NCI-H128 (cell line): Measurements from ENCODE around the gene NCKAP5.

ENCODE experiments used
- DNase-seq: peaks from one replicate; lab custom pipeline; 2025; ENCODE audit not compliant: unreplicated experiment; lab: John Stamatoyannopoulos, UW

The NCKAP5 gene

GRCh38 chr2:133303150-133303549 is 265.1 kb downstream of the NCKAP5 start:
- DNase-seq: no peak

- no peak for DNase-seq
Observed at GRCh38 chr2:133296401-133296800, 271.9 kb downstream of the NCKAP5 start.

GRCh38 chr2:133293544-133294353 is 274.5 kb downstream of the NCKAP5 start:
- no peak for DNase-seq

DNA sequence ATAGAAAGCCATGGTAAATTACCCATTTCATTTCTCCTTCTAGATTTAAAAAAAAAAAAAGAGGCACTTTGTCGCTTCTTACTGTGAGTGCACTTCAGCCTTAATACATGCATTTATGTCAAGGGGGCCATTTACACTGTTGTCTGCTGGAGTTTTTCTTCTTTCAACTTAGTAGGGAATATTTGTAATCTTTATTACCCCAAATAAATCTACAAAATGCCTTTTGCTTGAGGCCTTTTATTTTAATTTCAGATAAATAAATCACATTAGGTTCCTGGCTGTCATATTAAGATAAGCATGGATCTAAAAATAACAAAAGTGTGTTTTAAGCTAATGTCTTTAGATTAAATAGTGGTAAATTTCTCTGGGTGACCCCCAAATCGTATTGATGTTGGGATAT is 276.0 kb downstream of the NCKAP5 start:
- DNase-seq: no peak

- no peak for DNase-seq
Observed at GRCh38 chr2:133287709-133288108, 280.6 kb downstream of the NCKAP5 start.

DNA sequence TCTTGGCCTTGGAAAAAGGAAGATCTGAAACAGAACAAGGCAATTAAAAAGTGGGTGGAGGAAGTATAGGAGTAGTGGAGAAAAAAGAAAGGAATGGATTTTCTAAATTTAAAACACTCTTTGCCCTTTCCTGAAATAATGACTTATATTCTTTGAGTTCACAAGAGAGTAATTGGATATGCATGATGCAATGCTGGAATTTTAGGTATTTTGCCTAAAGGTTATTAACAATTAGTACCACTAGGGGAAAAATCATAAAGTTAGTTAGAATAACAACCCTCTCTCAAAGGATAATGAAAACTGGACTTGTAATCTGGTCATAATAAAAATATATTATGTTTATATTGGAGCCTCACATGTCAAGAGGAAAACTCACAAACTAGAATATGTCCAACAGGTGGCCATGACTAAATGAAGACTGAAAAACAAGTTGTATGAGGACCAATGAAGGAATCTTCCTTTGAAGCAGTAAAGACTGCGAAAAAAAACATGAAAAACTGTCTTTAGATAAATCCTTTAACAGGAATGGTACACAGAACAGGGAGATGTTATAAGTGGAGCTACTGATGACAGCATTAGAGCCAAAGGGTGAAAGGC is 281.8 kb downstream of the NCKAP5 start:
- no peak for DNase-seq

DNA sequence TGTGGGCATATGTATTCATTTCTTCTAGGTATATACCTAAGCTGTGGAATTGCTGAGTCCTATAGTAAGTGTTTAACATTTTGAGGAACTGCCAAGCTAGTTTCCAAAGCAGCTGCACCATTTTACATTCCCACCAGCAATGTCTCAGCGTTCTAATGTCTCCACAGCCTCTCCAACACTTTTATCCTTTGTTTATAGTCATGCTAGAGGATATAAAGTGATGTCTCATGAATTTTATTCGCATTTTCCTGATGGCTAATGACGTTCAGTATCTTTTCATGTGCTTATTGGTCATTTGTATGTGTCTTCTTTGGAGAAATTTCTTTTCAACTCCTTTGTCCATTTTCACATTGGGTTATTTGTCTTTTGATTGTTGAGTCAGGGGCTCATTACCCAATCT is 295.2 kb downstream of the NCKAP5 start:
- no peak for DNase-seq

- no peak for DNase-seq
Observed at GRCh38 chr2:133271105-133271504, 297.2 kb downstream of the NCKAP5 start.

GRCh38 chr2:133270550-133270949 is 297.7 kb downstream of the NCKAP5 start:
- no peak for DNase-seq

GRCh38 chr2:133266926-133267590 is 301.2 kb downstream of the NCKAP5 start:
- DNase-seq: no peak

DNA sequence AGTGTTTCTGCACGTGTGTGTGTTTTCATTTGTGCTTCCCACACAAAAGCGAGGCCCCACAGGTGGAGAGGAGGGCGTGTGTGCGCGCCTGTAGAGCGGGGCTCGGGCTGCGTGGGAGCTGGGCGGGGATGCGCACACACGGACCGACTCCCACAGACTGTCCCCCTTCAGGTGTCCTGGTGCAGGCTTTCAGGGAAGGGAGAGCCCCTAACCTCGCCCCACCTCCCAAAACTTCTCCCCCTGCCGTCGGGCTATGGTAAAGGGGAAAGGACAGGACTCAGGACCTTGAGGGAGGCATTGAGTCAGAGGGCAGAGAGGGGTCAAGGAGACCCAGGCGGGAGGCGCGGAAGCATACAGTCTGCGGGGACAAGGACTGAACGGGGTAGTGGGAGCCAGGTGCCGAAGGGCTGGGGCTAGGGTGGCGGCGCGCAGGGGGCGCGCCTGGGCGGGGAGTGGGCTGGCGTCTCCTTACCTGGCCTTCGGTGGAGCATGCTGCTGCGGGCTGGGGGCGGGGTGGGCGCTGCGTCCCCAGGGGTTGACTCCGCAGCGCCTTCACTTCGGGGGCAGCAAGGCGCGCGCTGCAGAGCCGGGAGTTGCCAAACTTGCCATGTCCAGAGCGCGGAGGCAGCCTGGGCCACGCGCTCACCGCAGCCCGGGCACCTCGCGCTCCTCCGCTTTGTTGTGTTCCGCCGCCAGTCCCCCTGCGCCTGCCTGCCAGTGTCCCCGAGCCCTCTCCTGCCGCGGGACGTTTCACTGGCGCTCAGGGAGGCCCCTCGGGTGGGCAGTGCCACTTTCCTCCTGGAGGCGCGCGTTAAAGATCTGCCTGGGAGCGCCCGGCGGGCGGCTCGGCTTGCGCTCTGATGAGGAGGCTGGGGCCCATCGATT is 302.0 kb downstream of the NCKAP5 start:
- no peak for DNase-seq

- no peak for DNase-seq
Observed at GRCh38 chr2:133265432-133265949, 302.8 kb downstream of the NCKAP5 start.

DNA sequence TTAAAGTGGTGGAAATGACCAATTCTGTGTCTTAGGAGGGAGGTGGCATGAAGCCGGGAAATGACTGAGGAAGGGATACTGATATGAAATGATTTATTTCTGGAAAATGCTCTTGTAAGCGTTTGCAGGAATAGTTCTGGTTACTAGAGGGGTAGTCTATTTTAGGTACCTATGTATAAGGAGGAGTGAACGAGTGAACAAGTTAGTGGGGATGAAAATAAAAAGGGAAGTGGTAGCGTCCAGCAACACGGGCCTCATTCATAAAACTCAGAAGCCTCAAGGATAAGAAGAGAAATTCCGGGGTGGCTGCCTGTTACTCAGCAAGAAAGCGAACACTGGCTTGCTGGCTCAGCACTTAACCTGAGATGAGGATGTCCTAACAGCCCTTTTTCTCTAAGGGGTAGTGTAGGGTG is 303.3 kb downstream of the NCKAP5 start:
- no peak for DNase-seq

DNA sequence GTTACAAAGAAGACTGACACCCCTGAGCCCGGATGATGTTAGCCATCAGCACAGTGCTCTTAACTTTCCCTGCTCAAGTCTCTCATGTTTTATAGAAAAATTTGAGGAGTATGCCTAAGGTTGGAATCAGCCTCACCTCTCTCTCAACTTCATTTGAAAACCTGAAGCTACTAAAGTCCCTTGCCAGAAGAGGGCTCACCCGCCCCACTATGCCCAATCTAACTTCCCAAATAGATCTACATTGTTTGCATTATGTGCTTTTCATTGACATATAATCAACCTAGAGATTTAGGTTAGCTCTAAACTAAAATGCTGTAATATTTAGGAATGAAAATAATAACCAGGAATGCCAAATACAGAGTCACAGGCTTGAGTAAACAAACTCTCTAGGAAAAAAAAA is 305.4 kb downstream of the NCKAP5 start:
- DNase-seq: no peak

DNA sequence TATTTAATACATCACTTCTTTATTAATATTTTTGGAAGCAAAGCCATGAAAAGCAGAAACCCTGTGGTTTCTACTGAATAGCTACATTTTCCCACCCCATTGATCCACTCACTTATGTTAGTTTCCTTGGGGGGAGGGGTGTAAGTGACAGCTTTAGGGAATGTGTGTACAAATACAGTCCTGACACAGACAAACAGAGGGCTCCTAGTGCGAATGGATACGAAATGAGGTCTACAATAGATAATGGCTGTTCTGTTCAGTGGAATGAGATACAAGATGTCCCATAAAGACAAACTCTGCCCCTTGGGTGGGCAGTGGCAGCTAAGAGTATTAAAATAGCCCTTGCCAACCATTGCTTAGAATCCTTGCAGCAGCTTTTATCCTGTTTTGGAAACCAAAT is 312.9 kb downstream of the NCKAP5 start:
- no peak for DNase-seq

GRCh38 chr2:133253793-133254192 is 314.5 kb downstream of the NCKAP5 start:
- no peak for DNase-seq

GRCh38 chr2:133252780-133253355 is 315.4 kb downstream of the NCKAP5 start:
- no peak for DNase-seq

GRCh38 chr2:133249362-133249761 is 318.9 kb downstream of the NCKAP5 start:
- DNase-seq: no peak

DNA sequence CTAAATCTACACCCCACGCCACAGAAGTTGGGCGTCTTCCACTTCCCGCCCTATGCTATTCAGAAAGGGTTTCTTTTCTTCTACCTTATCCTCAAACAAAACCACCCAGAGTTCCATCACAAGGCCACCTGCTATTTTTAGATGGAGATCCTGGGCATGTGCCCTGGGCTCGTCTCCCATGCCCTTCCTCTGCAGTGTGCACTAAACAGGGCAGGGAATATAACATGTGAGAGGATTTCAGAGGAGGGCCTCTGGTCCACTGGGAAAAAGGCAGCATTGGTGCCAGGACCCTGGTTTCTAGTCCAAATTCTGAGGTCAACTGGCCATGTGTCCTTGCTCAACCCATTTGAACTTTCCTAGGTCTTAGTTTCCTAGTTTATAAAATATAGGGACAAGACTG is 320.0 kb downstream of the NCKAP5 start:
- DNase-seq: no peak

- no peak for DNase-seq
Observed at GRCh38 chr2:133247631-133248030, 320.6 kb downstream of the NCKAP5 start.

DNA sequence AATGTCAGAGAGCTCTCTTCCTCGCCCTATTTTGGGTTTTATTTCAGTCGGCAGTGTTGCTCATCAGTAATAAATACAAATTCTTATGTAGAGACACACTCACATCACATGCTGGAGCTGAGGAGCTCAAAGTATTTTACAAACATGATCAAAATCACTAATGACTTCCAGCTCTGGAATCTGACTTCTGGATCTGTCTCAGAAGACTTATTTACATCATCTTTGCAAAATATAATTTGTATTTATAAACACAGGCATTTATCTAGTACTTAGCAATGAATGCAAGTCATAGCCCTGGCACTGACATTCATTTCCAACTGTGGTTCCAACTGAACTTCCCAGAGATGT is 327.1 kb downstream of the NCKAP5 start:
- DNase-seq: no peak
